Activated effector memory CD4-positive, alpha-beta T cell treated with anti-CD3 and anti-CD28 coated beads, Interleukin-2, amount 50 U/mL, for 16 hours (primary cell): Measurements from ENCODE around the gene SUB1.
"Not testable (repeated sequence)": the region's sequence is repeated elsewhere in the genome, so short reads cannot be mapped to it uniquely, and the experiment has no call there.

Experiments used
- DNase-seq: peaks from one replicate; pipeline ENCODE4 v3.0.0-alpha.2; 2020

Gene SUB1

GRCh38 chr5:32585446-32586275 is at the start of gene SUB1:
Gene SUB1, plus strand, starts transcription at chr5:32585557. Its CDS starts 2,956 bp downstream, at chr5:32588513.
- peak; percentile 98 for DNase-seq

DNA sequence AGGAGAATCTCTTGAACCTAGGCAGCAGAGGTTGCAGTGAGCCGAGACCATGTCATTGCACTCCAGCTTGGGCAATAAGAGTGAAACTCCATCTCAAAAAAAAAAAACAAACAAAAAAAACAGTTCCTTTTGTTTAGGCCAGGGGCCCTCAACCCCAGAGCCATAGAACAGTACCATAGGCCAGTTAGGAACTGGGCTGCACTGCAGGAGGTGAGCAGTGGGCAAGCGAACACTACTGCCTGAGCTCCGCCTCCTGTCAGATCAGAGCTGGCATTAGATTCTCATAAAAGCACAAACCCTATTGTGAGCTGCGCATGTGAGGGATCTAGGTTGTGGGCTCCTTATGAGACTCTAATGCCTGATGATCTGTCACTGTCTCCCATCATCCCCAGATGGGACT is 49.1 kb upstream of the SUB1 start:
- DNase-seq = no peak

GRCh38 chr5:32537437-32538029 is 47.8 kb upstream of the SUB1 start:
- not testable (repeated sequence) for DNase-seq

GRCh38 chr5:32538031-32538547 is 47.3 kb upstream of the SUB1 start:
- DNase-seq = peak; percentile 83

DNA sequence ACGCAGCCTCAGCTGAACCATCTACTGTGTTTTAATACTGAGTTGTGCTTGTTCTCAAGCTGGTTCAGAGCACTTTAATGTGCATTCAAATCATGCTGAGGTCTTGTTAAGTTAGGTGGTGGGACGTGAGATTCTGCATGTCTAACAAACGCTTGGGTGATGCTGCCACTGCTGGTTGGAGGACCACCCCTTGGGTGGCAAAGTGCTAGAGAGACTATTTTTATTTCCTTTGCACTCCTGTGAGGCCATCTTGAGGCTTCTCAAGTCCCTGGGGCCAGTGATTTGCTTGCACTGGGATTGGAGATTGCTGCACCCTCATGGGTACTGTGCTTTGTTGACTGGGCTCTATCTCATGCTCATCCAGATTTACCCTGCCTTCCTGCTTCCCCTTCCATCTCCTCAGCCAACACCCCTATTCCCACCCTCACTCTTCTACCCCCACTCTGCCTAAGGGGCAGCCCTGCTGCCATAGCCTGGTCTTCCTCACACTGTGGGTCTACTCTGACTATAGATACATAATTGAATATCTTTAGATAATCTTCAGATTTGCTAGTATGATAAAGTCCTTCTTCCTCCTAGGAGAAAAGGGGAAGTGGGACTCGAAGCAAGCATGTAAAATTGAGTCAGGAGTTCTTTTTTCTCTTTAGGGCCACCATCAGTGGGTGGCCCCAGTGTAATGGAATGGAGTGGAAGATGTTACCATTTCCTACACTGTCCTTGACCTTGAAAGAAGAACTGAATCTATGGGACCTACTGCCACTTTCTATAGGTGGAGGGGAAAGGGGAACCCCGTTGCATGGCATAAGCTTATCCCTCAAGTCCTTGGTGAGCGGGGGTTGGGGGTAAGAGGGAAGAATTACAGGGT is 45.1 kb upstream of the SUB1 start:
- no peak for DNase-seq

- DNase-seq = no peak
These were observed 44.1 kb upstream of the SUB1 start for GRCh38 chr5:32541241-32541640.

DNA sequence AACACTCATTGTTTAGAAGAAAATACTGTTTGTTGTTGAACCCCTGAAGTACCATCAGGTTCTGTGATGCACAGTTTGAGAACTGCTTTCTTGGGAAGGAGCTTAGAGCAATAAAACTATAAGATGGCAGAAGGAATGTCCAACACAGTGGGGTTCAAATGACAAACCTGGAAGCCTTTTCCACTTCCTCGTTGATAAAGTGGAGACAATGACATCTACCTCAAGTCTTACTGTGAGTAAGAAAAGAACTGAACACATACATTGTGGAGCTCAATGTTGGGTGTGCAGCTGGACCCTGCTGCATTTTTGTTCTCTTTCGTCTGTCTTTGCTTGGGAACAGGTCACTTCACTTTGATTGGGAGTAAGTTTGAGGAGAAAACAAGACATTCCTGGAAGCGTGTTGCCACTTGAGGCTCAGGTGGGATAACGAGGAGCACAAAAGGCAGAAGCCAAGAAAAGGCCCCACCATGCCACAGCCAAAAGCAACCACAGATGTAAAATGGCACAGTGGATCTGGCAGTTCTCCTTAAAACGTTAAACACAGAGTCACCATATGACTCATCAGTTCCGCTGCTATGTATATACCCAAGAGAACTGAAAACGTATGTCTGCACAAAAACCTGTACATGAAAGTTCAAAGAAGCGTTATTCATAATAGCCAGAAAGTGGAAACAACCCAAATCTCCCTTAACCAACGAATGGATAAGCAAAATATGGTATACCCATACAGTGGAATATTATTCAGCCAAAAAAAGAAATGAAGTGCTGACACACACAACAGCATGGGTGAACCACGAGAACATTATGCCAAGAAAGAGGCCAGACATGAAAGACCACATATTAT is 42.9 kb upstream of the SUB1 start:
- DNase-seq = peak; percentile 72

DNA sequence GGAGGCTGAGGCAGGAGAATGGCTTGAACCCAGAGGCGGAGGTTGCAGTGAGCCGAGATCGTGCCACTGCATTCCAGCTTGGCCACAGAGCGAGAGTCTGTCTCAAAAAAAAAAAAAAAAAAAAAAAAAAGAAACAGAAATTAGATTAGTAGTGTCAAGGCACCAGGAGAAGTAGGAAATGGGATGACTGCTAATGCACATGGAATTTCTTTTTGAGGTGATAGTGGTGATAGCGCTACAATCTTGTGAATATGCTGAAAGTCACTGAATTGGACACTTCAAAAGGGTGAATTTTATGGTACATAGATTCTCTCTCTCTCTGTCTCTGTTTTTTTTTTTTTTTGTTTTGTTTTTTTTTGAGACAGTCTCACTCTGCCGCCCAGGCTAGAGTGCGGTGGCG is 42.1 kb upstream of the SUB1 start:
- DNase-seq = no peak

DNA sequence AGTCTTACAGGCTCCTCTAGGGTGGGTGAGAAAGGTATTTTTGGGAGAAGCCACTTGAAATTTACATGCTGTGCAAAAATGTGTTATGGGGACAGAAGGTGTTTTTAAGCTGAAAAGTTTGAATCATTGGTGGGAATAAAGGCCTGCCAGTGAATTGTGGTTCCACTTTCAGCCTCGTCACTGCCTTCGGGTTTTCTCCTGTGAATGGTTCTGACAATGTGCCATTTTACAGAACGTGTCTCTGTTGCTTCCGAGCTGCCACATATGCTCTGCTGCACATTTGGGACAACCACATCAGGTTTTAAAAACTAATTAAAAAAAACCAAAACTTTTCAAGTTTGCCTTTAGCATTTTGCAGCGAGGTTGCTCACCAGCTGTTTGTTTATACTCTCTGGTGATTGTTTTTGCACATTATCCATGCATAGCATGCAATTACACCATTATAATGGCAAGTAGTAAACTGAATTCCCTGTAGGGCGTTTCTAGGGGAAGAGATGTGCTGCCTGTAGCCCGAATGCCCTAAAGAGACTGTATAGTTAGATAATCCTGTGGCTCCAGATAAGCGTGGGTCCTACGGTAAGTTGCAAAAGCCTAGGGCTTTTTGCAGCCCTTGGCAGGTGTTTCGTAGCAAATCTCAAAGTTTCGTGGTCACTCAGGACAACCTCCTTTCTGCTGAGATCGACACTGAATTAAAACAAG is 40.1 kb upstream of the SUB1 start:
- no peak for DNase-seq

DNA sequence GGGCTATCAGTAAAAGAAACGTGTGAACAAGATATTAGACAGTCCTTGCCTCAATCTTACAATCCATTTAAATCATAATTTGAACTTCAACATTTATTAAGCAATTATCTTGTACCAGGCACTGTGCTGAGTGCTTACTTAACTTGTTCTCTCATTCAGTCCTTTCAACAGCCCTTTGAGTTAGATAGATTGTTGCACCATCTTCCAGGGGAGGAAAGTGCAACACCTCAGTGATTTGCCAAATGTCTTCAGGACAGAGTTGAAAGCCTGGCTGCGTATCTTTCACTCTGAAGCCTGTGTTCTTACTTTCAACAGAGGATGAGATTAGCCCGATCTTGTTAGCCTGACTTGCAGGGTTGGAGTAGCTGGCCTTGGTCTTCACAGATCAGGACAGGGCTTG is 34.2 kb upstream of the SUB1 start:
- DNase-seq = no peak

DNA sequence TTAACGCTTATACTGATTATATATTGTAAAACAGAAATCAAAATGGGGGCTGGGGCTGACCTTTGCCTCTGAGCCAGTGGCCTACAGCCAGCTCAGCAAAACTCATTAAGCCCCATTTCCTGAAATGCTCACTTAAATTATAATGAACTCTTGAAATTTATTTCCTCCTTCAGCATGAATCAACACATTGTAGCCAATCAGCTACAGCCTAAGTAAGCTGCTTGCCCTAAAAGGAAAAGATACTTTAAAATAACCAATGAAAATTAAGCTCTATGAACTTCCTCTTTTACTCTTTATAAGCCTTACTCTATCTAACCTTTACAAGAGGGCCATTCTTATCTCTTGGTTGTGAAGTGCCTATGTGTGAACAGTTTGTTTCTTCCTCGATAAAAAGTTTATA is 33.5 kb upstream of the SUB1 start:
- no peak for DNase-seq

DNA sequence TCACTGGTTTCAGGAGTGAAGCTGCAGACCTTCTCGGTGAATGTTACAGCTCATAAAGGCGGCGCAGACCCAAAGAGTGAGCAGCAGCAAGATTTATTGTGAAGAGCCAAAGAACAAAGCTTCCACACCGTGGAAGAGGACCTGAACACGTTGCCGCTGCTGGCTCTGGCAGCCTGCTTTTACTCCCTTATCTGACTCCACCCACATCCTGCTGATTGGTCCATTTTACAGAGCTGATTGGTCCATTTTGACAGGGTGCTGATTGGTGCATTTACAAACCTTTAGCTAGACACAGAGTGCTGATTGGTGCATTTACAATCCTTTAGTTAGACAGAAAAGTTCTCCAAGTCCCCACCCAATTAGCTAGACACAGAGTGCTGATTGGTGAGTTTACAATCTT is 32.9 kb upstream of the SUB1 start:
- DNase-seq = not testable (repeated sequence)

- DNase-seq = no peak
These were observed 32.4 kb upstream of the SUB1 start for GRCh38 chr5:32552936-32553335.

DNA sequence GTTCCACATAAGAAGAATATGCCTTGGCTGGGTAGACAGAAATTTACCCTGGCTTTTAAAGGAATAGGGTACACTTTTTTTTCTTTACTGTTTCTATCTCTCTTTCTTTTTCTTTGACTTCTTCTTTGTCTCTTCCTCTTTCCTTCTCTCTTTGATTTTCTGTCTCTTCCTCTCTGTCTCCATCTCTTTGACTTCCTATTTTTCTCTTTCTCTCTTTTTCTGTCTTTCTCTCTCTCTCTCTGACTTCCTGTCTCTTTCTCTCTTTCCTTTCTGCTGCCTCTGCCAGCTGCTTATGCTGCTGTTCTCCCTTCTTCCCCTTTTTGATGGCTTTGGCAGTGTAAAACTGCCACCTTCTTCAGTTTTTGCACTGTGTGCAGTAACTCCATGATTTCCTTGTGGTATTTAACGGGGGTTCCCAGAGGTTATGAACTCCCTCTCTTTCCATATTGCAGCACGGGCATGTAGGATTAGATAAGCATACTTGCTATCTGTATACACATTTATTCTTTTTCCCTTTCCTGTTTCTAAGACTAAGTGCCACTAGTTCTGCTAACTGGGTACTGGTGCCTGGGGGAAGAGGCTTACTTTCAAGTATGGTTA is 31.1 kb upstream of the SUB1 start:
- not testable (repeated sequence) for DNase-seq

- not testable (repeated sequence) for DNase-seq
These were observed 28.8 kb upstream of the SUB1 start for GRCh38 chr5:32556543-32556942.

DNA sequence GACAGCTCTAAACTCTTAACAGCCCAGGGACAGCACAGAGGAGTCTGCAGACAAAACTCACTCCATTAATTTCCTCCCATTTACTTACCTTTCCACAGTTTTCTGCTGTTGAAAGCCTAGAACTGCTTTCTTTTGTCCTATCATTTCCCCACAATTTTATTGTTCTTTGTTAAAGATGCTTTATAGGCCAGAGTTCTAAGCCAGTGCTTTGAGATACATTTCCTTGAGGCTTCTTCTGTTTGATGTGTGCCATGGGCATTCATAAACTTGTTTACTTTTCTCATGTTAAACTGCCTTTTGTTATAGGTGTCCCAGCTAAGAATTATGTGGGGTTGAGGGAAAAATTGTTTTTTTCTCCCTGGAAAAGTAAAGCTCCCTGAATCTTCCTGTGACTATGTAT is 25.9 kb upstream of the SUB1 start:
- DNase-seq = no peak

DNA sequence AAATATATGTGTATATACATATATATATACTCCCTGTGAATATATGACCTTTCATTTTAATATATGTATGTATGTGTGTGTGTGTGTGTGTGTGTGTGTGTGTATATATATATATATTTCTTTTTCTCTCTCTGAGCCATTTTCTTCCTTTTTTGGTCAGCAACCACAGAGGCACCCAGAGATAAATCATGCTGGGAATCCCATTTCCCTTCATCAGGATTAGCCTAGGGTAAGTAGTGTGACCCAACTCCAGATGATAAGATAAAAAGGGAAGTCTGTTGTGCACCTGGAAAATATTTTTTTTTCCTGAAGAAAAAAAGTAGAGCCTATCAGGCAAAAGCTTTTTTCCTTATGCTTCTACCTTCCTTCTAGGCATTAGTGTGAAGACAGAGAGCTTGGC is 25.4 kb upstream of the SUB1 start:
- DNase-seq = no peak

- DNase-seq = no peak
These were observed 23.3 kb upstream of the SUB1 start for GRCh38 chr5:32562056-32562455.

GRCh38 chr5:32562843-32563242 is 22.5 kb upstream of the SUB1 start:
- DNase-seq = no peak

DNA sequence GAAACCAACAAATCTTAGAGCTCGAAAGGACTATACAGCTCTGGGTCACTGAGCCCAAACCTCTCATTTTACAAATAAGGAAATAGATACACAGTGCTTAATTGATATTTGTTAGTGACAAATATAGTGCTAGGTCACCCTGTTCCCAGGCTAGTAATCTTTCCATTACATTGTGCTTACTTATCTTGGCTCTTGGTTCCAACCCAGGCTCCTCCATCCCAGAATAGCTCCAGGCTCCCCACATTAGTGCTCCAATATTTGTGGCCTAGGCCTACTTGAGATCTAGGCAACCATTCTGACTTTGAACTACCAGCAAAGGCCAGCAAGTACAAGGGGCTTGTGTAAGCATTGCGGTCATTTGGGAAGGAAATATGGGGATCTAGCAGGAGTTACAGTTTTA is 21.7 kb upstream of the SUB1 start:
- DNase-seq = no peak

- DNase-seq = no peak
These were observed 20.2 kb upstream of the SUB1 start for GRCh38 chr5:32565145-32565544.
